ENCODE results near the gene ATAD3A.
"Not testable (repeated sequence)": the region's sequence is repeated elsewhere in the genome, so short reads cannot be mapped to it uniquely, and the experiment has no call there.

ATAD3A gene

GRCh38 chr1:1523226-1523625 lies 11.3 kb downstream of the ATAD3A start:
- not testable (repeated sequence) for DNase-seq (ENCODE audit: low spot score)

GRCh38 chr1:1523651-1524050 lies 11.7 kb downstream of the ATAD3A start:
- DNase-seq (ENCODE audit: low spot score) = not testable (repeated sequence)

GRCh38 chr1:1524750-1525383 lies 12.9 kb downstream of the ATAD3A start:
- DNase-seq (ENCODE audit: low spot score) = not testable (repeated sequence)

- DNase-seq (ENCODE audit: low spot score) = not testable (repeated sequence)
Measured at GRCh38 chr1:1526476-1526875, 14.5 kb downstream of the ATAD3A start.

- no peak for DNase-seq (ENCODE audit: low spot score)
Measured at GRCh38 chr1:1527092-1527816, 15.3 kb downstream of the ATAD3A start.

- DNase-seq (ENCODE audit: low spot score) = no peak
Measured at GRCh38 chr1:1528301-1529267, 16.6 kb downstream of the ATAD3A start.

- DNase-seq (ENCODE audit: low spot score) = no peak
Measured at GRCh38 chr1:1529321-1529720, 17.4 kb downstream of the ATAD3A start.

GRCh38 chr1:1529936-1530335 lies 18.0 kb downstream of the ATAD3A start:
- no peak for DNase-seq (ENCODE audit: low spot score)

- DNase-seq (ENCODE audit: low spot score) = no peak
Measured at GRCh38 chr1:1531947-1532346, 20.0 kb downstream of the ATAD3A start.

GRCh38 chr1:1533176-1533893 lies 21.4 kb downstream of the ATAD3A start:
- DNase-seq (ENCODE audit: low spot score) = not testable (repeated sequence)

GRCh38 chr1:1533894-1534291 lies 21.9 kb downstream of the ATAD3A start:
- DNase-seq (ENCODE audit: low spot score) = not testable (repeated sequence)

- DNase-seq (ENCODE audit: low spot score) = no peak
Measured at GRCh38 chr1:1534401-1535154, 22.6 kb downstream of the ATAD3A start.

- DNase-seq (ENCODE audit: low spot score) = no peak
Measured at GRCh38 chr1:1535201-1536018, 23.4 kb downstream of the ATAD3A start.

- DNase-seq (ENCODE audit: low spot score) = no peak
Measured at GRCh38 chr1:1536019-1536937, 24.3 kb downstream of the ATAD3A start.

GRCh38 chr1:1536938-1537546 lies 25.1 kb downstream of the ATAD3A start:
- DNase-seq (ENCODE audit: low spot score) = no peak

GRCh38 chr1:1537626-1538250 lies 25.8 kb downstream of the ATAD3A start:
- no peak for DNase-seq (ENCODE audit: low spot score)

GRCh38 chr1:1538334-1538733 lies 26.4 kb downstream of the ATAD3A start:
- no peak for DNase-seq (ENCODE audit: low spot score)

- DNase-seq (ENCODE audit: low spot score) = no peak
Measured at GRCh38 chr1:1538989-1539309, 27.0 kb downstream of the ATAD3A start.

Data from COLO829 (cell line).